Measurements from ENCODE around the gene ARL17B. TPM values are rescaled to one million over a fixed set of nuclear protein-coding genes. Genes with fewer than 3 reads are reported as not detected.
A peak's percentile ranks its signal among the peaks of the same experiment; 100 is the strongest.
"Not testable (repeated sequence)": the region's sequence is repeated elsewhere in the genome, so short reads cannot be mapped to it uniquely, and the experiment has no call there.

Gene ARL17B
- polyA plus RNA-seq, 12 donors = 5.0 to 18.6 (median 12.4) TPM; not detected in 2

- DNase-seq = not testable (repeated sequence)
Measured at GRCh38 chr17:46253722-46254121, 107.8 kb downstream of the ARL17B start.

- not testable (repeated sequence) for DNase-seq
Measured at GRCh38 chr17:46252804-46253203, 108.8 kb downstream of the ARL17B start.

GRCh38 chr17:46249153-46249552 is 112.4 kb downstream of the ARL17B start:
- DNase-seq = not testable (repeated sequence)

DNA sequence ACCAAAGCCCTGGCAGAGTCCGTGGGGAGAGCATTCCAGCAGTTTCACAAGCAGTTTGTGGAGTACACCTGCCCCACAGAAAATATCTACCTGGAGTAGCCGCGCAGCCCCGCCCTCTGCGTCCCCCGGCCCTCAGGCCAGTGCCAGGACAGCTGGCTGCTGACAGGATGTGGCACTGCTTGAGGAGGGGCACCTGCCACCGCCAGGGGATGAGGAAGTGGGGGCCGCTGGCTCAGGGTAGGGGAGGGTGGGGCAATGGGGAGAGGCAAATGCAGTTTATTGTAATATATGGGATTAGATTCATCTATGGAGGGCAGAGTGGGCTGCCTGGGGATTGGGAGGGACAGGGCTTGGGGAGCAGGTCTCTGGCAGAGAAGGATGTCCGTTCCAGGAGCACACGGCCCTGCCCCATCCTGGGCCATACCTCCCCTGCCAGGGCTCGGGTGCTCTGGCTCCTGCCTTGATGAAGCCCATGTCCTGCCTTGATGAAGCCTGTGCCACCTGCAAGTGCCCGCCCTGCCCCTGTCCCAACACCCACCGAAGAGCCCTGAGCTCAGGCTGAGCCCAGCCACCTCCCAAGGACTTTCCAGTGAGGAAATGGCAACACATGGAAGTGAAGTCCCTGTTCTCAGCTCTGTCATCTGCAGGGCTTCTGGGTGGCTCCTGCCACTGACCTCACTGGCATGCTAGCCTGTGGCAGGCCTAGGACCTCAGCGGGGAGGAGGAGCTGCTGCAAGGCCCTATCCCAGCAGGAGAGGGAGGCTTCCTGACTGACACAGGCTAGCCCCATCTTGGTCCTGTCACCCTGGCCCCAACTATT is 116.4 kb downstream of the ARL17B start:
- not testable (repeated sequence) for DNase-seq

DNA sequence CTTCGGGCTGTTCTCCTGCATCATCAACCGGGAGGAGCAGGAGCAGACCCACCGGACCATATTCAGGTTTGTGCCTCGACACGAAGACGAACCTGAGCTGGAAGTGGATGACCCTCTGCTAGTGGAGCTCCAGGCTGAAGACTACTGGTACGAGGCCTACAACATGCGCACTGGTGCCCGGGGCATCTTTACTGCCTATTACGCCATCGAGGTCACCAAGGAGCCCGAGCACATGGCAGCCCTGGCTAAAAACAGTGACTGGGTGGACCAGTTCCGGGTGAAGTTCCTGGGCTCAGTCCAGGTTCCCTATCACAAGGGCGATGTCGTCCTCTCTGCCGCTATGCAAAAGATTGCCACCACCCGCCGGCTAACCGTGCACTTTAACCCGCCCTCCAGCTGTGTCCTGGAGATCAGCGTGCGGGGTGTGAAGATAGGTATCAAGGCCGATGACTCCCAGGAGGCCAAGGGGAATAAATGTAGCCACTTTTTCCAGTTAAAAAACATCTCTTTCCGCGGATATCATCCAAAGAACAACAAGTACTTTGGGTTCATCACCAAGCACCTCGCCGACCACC is 117.1 kb downstream of the ARL17B start:
- DNase-seq = not testable (repeated sequence)

GRCh38 chr17:46243928-46244327 is 117.6 kb downstream of the ARL17B start:
- not testable (repeated sequence) for DNase-seq

DNA sequence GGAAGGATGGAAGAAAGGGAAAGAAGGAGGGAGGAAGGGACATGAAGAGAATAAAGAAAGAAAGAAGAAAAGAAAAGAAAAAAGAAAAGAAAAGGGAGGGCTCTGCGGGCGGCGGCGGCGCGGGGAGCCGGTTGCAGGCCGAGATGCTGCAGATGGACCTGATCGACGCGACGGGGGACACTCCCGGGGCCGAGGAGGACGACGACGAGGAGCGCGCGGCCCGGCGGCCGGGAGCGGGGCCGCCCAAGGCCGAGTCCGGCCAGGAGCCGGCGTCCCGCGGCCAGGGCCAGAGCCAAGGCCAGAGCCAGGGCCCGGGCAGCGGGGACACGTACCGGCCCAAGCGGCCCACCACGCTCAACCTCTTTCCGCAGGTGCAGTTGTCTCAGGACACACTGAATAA is 118.1 kb downstream of the ARL17B start:
- not testable (repeated sequence) for DNase-seq

DNA sequence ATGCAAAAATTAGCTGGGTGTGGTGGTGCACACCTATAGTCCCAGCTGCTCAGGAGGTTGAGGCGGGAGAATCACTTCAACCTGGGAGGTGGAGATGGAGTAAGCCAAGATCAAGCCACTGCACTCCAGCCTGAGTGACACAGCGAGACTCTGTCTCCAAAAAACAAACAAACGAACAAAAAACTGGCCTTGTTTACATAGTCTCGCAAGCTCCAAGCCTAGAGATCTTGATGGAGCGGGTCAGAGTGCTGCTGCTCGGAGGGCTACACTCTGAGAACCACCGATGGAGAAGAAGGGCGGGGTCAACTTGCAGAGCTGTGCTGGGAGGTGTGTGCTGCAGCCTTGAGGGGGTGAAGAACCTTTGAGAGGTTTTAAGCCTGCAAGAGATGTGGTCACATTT is 130.2 kb downstream of the ARL17B start:
- DNase-seq = not testable (repeated sequence)

- peak; percentile 87 for DNase-seq
Measured at GRCh38 chr17:46225274-46225794, 136.2 kb downstream of the ARL17B start.

GRCh38 chr17:46224864-46225263 is 136.7 kb downstream of the ARL17B start:
- DNase-seq = not testable (repeated sequence)

Other genes with a start within 250 kb of the ARL17B start
- 10 to 100 TPM in 11 of 12 donors, not detected in 1; 30.6 to 82.6 (median 41.5) TPM for gene KANSL1, start 168.3 kb downstream of the ARL17B start, polyA plus RNA-seq (ENCODE audit: insufficient read length in 12 of 12)
- gene LRRC37A, start 66.6 kb downstream of the ARL17B start, polyA plus RNA-seq (ENCODE audit: insufficient read length in 12 of 12) = 1 to 10 TPM in 11 of 12 donors, not detected in 1; 1.5 to 6.7 (median 3.2) TPM
- 10 to 100 TPM in 11 of 12 donors, not detected in 1; 14.5 to 49.0 (median 21.5) TPM for gene LRRC37A2, start 150.7 kb upstream of the ARL17B start, polyA plus RNA-seq (ENCODE audit: insufficient read length in 12 of 12)
- gene ARL17A, start 217.9 kb upstream of the ARL17B start, polyA plus RNA-seq (ENCODE audit: insufficient read length in 12 of 12) = 10 to 100 TPM in 11 of 12 donors, not detected in 1; 13.1 to 38.7 (median 17.7) TPM
- 10 to 100 TPM in 11 of 12 donors, not detected in 1; 16.9 to 27.1 (median 23.4) TPM for gene NSF, start 228.9 kb upstream of the ARL17B start, polyA plus RNA-seq (ENCODE audit: insufficient read length in 12 of 12)